Thyroid gland (tissue), 4 donors: ENCODE results near the gene ZNF766. TPM values are rescaled to one million over a fixed set of nuclear protein-coding genes. Genes with fewer than 3 reads are reported as not detected.
A peak's percentile ranks its signal among the peaks of the same experiment; 100 is the strongest.

Source experiments
- DNase-seq, 2 donors: peaks; one replicate each; pipeline ENCODE4 v3.0.0-alpha.2; 2019
- H3K27ac ChIP-seq, 3 donors: fragments of 200-600 bp; sonication (generic); 1 replicate in 2 of 3; 2 replicates in 1 of 3; pipeline ENCODE4 v1.5.1; 2016 to 2019; ENCODE audit warnings: mild to moderate bottlenecking in 1 of 3, moderate library complexity in 1 of 3
- H3K27me3 ChIP-seq: fragments of 200-600 bp; sonication (generic); one replicate; pipeline ENCODE4 v1.5.1; 2019
- H3K36me3 ChIP-seq, 2 donors: fragments of 200-600 bp; sonication (generic); one replicate each; pipeline ENCODE4 v1.5.1; 2016 to 2019
- H3K4me1 ChIP-seq, 2 donors: fragments of 200-600 bp; sonication (generic); one replicate each; pipeline ENCODE4 v1.5.1; 2017 to 2019
- H3K4me3 ChIP-seq, 3 donors: fragments of 200-600 bp; sonication (generic); replicated peaks in 1 of 3; 1 replicate in 2 of 3; 2 replicates in 1 of 3; pipeline ENCODE4 v1.5.1; 2016; ENCODE audit warnings: mild to moderate bottlenecking in 1 of 3
- H3K9me3 ChIP-seq: fragments of 200-600 bp; sonication (generic); one replicate; pipeline ENCODE4 v1.5.1; 2017
- CTCF ChIP-seq, 6 experiments: fragments of 200-600 bp in 3 of 6; fragments of 450-650 bp in 3 of 6; sonication (generic) in 3 of 6; IDR thresholded peaks; one replicate each; pipeline ENCODE4 v1.5.1; 2016 to 2019; ENCODE audit warnings: antibody characterized with exemption in 6 of 6, mild to moderate bottlenecking in 2 of 6, inconsistent platforms in 1 of 6, moderate library complexity in 1 of 6
- POLR2A ChIP-seq, 2 donors: fragments of 450-650 bp; IDR thresholded peaks; one replicate each; pipeline ENCODE4 v1.6.1; 2017; ENCODE audit warnings: antibody characterized with exemption in 2 of 2, mild to moderate bottlenecking in 2 of 2, moderate library complexity in 1 of 2
- WGBS, 2 donors: methylation state at CpG; one replicate each; pipeline ENCODE4 v1.1.5; 2017; 5-methylcytosine and 5-hydroxymethylcytosine counted together
- intact Hi-C: fragments of 100-400 bp; cut with DNase I; formaldehyde crosslinking; loops from one replicate; pipeline ENCODE4 v1.15.1; 2023
- total RNA-seq, 4 donors: library from RNA; depleted of rRNA; stranded (reverse); fragments of >200 nt; gene quantifications; one replicate each; pipeline ENCODE4 v1.2.3, GENCODE V29; 2016

ZNF766 gene
- total RNA-seq, 4 donors from 2014 or later = 13.2 to 26.5 (median 16.1) TPM

- no peaks in the 10 kb centered on the region for H3K27me3 ChIP-seq
- H3K4me1 ChIP-seq = peaks cover 12 to 30% of the 10 kb centered on the region in 2 donors
- TF ChIP-seq POLR2A (IDR thresholded peaks at IDR 0.05) (no peak), CTCF (IDR thresholded peaks at IDR 0.05) (no peak)
- WGBS, 2 donors = 19 to 33% methylated on average over 8 of the region's 8 CpGs
- peak overlapping the region; percentile 42 to 73 (median 58) for H3K27ac ChIP-seq
- DNase-seq = peak in 1 of 2 donors; percentile 21
- peak overlapping the region in 2 of 3 donors; percentile 36 to 81 for H3K4me3 ChIP-seq
- H3K9me3 ChIP-seq = no peaks in the 10 kb centered on the region
- intact Hi-C loops = no loop called here
- peaks cover 0 to 14% of the 10 kb centered on the region in 2 donors for H3K36me3 ChIP-seq
Measured at GRCh38 chr19:52296400-52296772, 27.0 kb downstream of the ZNF766 start.

GRCh38 chr19:52296773-52297600, 27.6 kb downstream of the ZNF766 start, which contains the start of gene ZNF480:
Gene ZNF480, plus strand, starts transcription at chr19:52297169. Its CDS starts 3,244 bp downstream, at chr19:52300413.
- peak in 1 of 2 donors; percentile 71 for TF ChIP-seq POLR2A (IDR thresholded peaks at IDR 0.05)
- peak in 1 of 6 experiments; percentile 27 for TF ChIP-seq CTCF (IDR thresholded peaks at IDR 0.05)
- 0% methylated on average over 27 to 49 of the region's 75 CpGs for WGBS, 2 donors
- Histone ChIP-seq H3K9me3 (no peaks in the 10 kb centered on the region), H3K27me3 (no peaks in the 10 kb centered on the region), H3K36me3 (peaks cover 6 to 16% of the 10 kb centered on the region in 2 donors), H3K4me3 (peak within 1 kb of the TSS; percentile 38 to 99 (median 85)), H3K27ac (peak within 1 kb of the TSS; percentile 83 to 88 (median 84)), H3K4me1 (peaks cover 12 to 25% of the 10 kb centered on the region in 2 donors)
- DNase-seq = peak; percentile 81 to 82
- intact Hi-C loops = no loop called here

GRCh38 chr19:52297601-52298364, 28.4 kb downstream of the ZNF766 start:
- Histone ChIP-seq H3K4me3 (peak overlapping the region; percentile 38 to 99 (median 85)), H3K4me1 (peaks cover 6 to 18% of the 10 kb centered on the region in 2 donors), H3K27ac (peak overlapping the region; percentile 83 to 88 (median 84)), H3K27me3 (no peaks in the 10 kb centered on the region), H3K36me3 (peaks cover 7 to 21% of the 10 kb centered on the region in 2 donors), H3K9me3 (no peaks in the 10 kb centered on the region)
- WGBS, 2 donors = 15 to 17% methylated on average over 18 of the region's 18 CpGs
- TF ChIP-seq POLR2A (IDR thresholded peaks at IDR 0.05) (no peak), CTCF (IDR thresholded peaks at IDR 0.05) (no peak)
- intact Hi-C loops = no loop called here
- no peak for DNase-seq

- Histone ChIP-seq H3K36me3 (peaks cover 15 to 34% of the 10 kb centered on the region in 2 donors), H3K4me1 (no peaks in the 10 kb centered on the region), H3K9me3 (no peaks in the 10 kb centered on the region), H3K27ac (no peak overlapping the region), H3K4me3 (no peak overlapping the region), H3K27me3 (no peaks in the 10 kb centered on the region)
- no peak for TF ChIP-seq POLR2A (IDR thresholded peaks at IDR 0.05)
- TF ChIP-seq CTCF (IDR thresholded peaks at IDR 0.05) = no peak
- intact Hi-C loops = no loop called here
- WGBS, 2 donors = 98 to 99% methylated on average over 10 of the region's 10 CpGs
- no peak for DNase-seq
Measured at GRCh38 chr19:52307275-52307674, 37.9 kb downstream of the ZNF766 start.
